Cardiac muscle cell (in vitro differentiated cells and primary cell): Measurements from ENCODE around the gene MCCC1. TPM values are rescaled to one million over a fixed set of nuclear protein-coding genes. Genes with fewer than 3 reads are reported as not detected.
"Not testable (repeated sequence)": the region's sequence is repeated elsewhere in the genome, so short reads cannot be mapped to it uniquely, and the experiment has no call there.

ENCODE experiments used
- DNase-seq, 2 donors: peaks; one replicate each; pipeline versions ENCODE4 v3.0.0 to v3.0.0-alpha.2; 2010 to 2017; ENCODE audit warnings: low read depth in 1 of 2, low spot score in 1 of 2
- H3K27ac ChIP-seq: fragments of 200-600 bp; sonication (generic); 2 replicates; pipeline ENCODE4 v1.5.1; 2016
- H3K27me3 ChIP-seq: fragments of 200-600 bp; sonication (generic); 2 replicates; pipeline ENCODE4 v1.6.0; 2016; ENCODE audit warnings: control low read depth
- H3K36me3 ChIP-seq: fragments of 200-600 bp; sonication (generic); 2 replicates; pipeline ENCODE4 v1.5.1; 2016; ENCODE audit warnings: control low read depth
- H3K4me1 ChIP-seq: fragments of 200-600 bp; sonication (generic); 2 replicates; pipeline ENCODE4 v1.8.1; 2017; ENCODE audit warnings: low read depth, mild to moderate bottlenecking, mixed run types
- H3K4me3 ChIP-seq: fragments of 200-600 bp; sonication (generic); 2 replicates; pipeline ENCODE4 v1.5.1; 2016; ENCODE audit warnings: mild to moderate bottlenecking
- H3K9me3 ChIP-seq: fragments of 200-600 bp; sonication (generic); 2 replicates; pipeline ENCODE4 v1.5.1; 2017; ENCODE audit warnings: low read depth, mild to moderate bottlenecking, control low read depth
- CTCF ChIP-seq: IDR thresholded peaks from 2 replicates; pipeline ENCODE4 v1.5.1; 2012; ENCODE audit warnings: low read depth, mild to moderate bottlenecking, low read length
- polyA plus RNA-seq: library from polyadenylated mRNA; unstranded; fragments of >200 nt; fragmentation: Nextera tagmentation; extraction: Ambion mirVana; gene quantifications from 2 replicates; pipeline ENCODE4 v1.2.1, GENCODE V29; 2016
- total RNA-seq: library from RNA; depleted of rRNA; stranded (reverse); fragments of >200 nt; gene quantifications from 2 replicates; pipeline ENCODE4 v1.2.3, GENCODE V29; 2016

Gene MCCC1
- total and polyA plus RNA-seq, 2 experiments from 2014 or later, result 33.2 to 40.5 TPM

- no peaks in the 10 kb centered on the region for H3K4me1 ChIP-seq
- no peak for TF ChIP-seq CTCF
- no peak for DNase-seq
- H3K27ac ChIP-seq, result no peak overlapping the region
- H3K27me3 ChIP-seq, result peaks cover 24% of the 10 kb centered on the region
- H3K9me3 ChIP-seq, result no peaks in the 10 kb centered on the region
- no peak overlapping the region for H3K4me3 ChIP-seq
- no peaks in the 10 kb centered on the region for H3K36me3 ChIP-seq
These were observed 15.3 kb upstream of the MCCC1 start for GRCh38 chr3:183114384-183115178.

GRCh38 chr3:183109847-183110246, 10.6 kb upstream of the MCCC1 start:
- not testable (repeated sequence) for H3K36me3 ChIP-seq, H3K9me3 ChIP-seq, H3K27me3 ChIP-seq, H3K4me1 ChIP-seq, H3K4me3 ChIP-seq, DNase-seq, H3K27ac ChIP-seq

GRCh38 chr3:183108470-183108869, 9.2 kb upstream of the MCCC1 start:
- Histone ChIP-seq H3K36me3 (no peaks in the 10 kb centered on the region), H3K27me3 (no peaks in the 10 kb centered on the region), H3K9me3 (no peaks in the 10 kb centered on the region), H3K4me1 (no peaks in the 10 kb centered on the region), H3K27ac (no peak overlapping the region), H3K4me3 (no peak overlapping the region)
- no peak for TF ChIP-seq CTCF
- DNase-seq, result no peak

GRCh38 chr3:183108001-183108449, 8.7 kb upstream of the MCCC1 start:
- no peaks in the 10 kb centered on the region for H3K4me1 ChIP-seq
- H3K4me3 ChIP-seq, result no peak overlapping the region
- H3K9me3 ChIP-seq, result no peaks in the 10 kb centered on the region
- H3K27ac ChIP-seq, result no peak overlapping the region
- peak in 1 of 2 donors; percentile 38 for DNase-seq
- no peaks in the 10 kb centered on the region for H3K36me3 ChIP-seq
- no peaks in the 10 kb centered on the region for H3K27me3 ChIP-seq
- no peak for TF ChIP-seq CTCF

- H3K4me1 ChIP-seq, H3K27ac ChIP-seq, H3K4me3 ChIP-seq, DNase-seq, H3K27me3 ChIP-seq, H3K36me3 ChIP-seq, H3K9me3 ChIP-seq: not testable (repeated sequence)
These were observed 8.1 kb upstream of the MCCC1 start for GRCh38 chr3:183107372-183107771.

- Histone ChIP-seq H3K27ac (no peak overlapping the region), H3K36me3 (no peaks in the 10 kb centered on the region), H3K4me3 (no peak overlapping the region), H3K9me3 (no peaks in the 10 kb centered on the region), H3K27me3 (no peaks in the 10 kb centered on the region), H3K4me1 (no peaks in the 10 kb centered on the region)
- no peak for TF ChIP-seq CTCF
- no peak for DNase-seq
These were observed 7.3 kb upstream of the MCCC1 start for GRCh38 chr3:183106635-183107034.

GRCh38 chr3:183103950-183104349, 4.7 kb upstream of the MCCC1 start:
- not testable (repeated sequence) for H3K27ac ChIP-seq, H3K4me1 ChIP-seq, H3K36me3 ChIP-seq, H3K27me3 ChIP-seq, H3K9me3 ChIP-seq, DNase-seq, H3K4me3 ChIP-seq

- H3K9me3 ChIP-seq, H3K4me1 ChIP-seq, H3K36me3 ChIP-seq, DNase-seq, H3K4me3 ChIP-seq, H3K27ac ChIP-seq, H3K27me3 ChIP-seq: not testable (repeated sequence)
These were observed 1.7 kb upstream of the MCCC1 start for GRCh38 chr3:183101040-183101439.
